Stimulated activated CD4-positive, alpha-beta T cell treated with anti-CD3 and anti-CD28 coated beads, Interleukin-1b, Interleukin-23, amount 100 ng/mL, for 24 hours (primary cell): ENCODE measurements around the gene SMCO3.
A peak's percentile ranks its signal among the peaks of the same experiment; 100 is the strongest.

Source experiments
- DNase-seq, 4 experiments: peaks; one replicate each; pipeline ENCODE4 v3.0.0-alpha.2; 2020; ENCODE audit warnings: low read depth in 4 of 4, low spot score in 1 of 4

The SMCO3 gene

DNA sequence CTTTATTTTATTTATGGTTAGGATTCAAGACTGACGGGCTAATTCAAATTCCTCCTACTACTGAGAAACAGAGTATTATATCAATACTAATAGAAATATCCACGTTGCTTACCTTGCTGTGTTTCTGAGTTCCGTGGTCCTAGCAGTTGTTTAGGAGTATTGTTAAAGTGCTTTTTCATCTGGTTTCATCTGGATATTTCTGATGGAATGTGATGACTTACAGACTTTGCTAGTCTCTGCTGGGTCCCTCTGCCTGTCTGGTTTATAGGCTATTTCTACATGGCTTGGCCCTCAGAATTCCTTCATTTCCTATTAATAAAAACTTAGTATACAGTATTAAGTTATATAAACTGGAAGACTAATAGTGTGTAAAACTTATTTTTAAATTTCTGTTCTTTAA is at the start of gene SMCO3:
Gene SMCO3, minus strand, starts transcription at position 169 of the 400 bp plus-strand sequence. CDS start 7,502 bp downstream, outside the sequence.
- no peak for DNase-seq

DNA sequence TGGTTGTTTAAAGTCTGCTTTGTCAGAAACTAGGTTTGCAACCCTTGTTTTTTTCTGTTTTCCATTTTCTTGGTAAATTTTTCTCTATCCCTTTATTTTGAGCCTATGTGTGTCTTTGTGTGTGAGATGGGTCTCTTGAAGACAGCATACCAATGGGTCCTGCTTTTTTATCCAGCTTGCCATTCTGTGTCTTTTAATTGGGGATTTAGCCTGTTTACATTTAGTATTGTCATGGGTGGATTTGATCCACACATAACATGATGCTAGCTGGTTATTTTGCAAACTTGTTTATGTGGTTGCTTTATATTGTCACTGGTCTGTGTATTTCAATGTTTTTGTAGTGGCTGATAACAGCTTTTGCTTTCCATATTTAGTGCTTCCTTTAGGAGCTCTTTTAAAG is 46.5 kb upstream of the SMCO3 start:
- DNase-seq: no peak

DNA sequence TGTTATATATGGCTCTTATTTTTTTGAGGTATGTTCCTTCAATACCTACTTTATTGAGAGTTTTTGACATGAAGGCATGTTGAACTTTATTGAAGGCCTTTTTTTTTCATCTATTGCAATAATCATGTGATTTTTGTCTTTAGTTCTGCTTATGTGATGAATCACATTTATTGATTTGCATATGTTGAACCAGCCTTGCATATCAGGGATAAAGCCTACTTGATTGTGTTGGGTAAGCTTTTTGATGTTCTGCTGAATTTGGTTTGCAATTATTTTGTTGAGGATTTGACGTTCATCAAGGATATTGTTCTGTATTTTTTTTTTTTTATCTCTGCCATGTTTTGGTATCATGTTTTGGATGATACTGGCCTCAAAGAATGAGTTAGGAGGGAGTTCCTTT is 44.5 kb upstream of the SMCO3 start:
- no peak for DNase-seq

DNA sequence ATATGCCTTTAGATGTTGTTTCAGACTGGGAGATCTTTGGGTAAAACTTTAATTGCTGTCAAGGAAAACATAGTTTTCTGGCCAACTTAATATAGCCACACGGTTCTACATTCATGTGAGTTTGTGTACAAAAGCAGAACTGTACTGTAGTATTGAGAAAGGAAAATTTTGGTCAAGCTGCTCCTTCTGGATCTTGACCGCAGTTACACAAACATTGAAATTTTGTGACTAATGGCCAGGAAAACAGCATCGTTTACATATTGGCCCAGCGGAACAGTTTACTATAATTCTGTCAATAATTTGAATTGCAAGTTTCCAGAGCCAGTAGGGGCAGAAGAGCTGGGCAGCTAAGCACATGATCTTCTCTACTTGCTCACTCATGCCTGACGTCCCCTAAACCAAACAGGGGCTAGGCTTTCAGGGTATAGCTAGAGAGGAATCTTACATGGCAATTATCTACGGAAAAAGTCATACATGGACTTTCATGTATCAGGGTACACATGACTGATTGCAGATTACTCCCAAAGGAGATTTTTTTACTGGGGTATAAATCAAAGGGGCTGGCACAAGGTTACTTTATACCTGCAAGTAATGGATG is 40.7 kb upstream of the SMCO3 start:
- no peak for DNase-seq

DNA sequence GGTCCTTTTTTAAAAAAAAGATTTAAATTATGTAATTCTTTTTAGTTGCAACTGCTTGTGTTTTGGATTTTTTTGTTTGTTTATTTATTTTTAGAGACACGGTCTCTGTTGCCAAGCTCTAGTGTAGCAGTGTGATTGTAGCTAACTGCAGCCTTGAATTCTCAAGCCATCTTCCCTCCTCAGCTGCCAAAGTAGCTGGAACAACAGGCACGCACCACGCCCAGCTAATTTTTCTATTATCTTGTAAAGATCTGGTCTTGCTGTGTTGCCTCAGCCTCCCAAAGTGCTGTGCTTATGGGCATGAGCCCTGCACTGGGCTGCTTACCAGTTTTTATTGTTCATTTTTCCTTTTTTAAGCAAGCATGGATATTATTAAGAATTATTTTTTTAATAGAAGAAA is 40.0 kb upstream of the SMCO3 start:
- DNase-seq: no peak

DNA sequence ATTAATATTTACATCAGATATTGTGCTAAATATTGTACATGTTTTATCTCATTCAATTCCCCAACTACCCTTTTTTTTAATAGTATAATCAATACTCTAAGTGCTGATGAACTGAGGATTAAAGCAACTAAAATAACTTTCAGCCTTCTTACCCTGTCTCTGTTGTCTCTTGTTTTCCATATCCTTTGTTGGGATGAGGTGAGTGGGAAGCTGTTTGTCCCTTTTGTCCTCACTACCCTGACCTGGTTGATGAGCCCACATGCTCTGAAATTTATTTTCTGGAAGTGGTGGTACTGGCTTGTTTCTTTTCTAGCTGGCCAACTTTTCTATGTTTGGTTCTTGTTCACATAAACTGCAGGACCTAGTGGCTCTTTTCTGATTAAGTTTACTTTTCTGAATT is 38.9 kb upstream of the SMCO3 start:
- no peak for DNase-seq

DNA sequence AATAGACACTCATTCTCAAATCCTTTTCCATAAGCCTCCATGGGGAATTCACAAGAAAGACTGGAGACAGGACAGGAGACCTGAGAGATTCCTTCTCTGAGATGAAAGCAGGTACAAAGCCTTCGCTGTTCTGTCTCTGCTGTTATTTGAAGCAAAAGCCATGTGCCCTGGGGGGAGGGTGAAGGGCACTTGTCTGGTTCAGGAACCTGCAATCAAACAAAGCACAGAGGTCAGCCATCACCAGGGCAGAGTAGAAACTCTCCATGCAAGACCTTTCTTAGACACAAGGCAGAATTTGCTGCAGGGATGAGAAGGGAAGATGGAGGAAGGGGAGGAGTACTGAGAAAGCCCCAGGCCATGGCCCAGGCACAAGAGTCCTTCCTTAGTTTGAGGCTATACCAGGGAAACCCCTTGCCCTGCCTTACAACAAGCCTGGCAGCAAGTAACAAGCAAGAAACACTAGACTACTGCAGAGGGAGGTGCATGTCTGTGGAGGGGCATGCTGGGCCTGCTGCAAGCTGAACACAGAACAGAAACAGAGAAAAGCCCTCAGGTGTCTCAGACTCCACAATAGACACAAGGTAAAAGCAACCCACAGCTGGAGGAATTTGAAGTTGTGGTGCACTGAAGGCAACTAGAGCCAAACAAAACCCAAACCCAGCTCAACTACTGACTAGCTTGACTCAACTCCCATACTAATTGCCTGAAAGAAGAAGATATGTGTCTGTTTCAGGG is 37.1 kb upstream of the SMCO3 start:
- DNase-seq: no peak

DNA sequence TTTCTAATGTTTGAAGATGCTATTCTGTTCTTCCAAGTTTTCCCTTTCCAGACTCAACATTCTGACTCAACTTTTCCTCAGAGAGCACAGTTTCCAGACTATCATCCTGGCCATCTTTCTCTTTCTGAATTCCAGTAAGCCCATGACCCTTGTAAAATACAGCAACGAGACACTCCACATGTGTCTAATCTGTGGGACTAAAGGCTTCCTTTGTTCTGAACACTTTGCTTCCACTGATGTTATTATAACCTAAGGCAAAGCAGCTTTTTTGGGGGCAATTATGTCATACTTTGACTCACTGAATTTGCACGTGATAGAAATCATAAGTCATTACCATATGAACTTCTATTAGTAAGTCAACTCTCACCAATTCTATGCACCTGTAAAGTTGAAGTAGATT is 35.7 kb upstream of the SMCO3 start:
- DNase-seq: no peak

DNA sequence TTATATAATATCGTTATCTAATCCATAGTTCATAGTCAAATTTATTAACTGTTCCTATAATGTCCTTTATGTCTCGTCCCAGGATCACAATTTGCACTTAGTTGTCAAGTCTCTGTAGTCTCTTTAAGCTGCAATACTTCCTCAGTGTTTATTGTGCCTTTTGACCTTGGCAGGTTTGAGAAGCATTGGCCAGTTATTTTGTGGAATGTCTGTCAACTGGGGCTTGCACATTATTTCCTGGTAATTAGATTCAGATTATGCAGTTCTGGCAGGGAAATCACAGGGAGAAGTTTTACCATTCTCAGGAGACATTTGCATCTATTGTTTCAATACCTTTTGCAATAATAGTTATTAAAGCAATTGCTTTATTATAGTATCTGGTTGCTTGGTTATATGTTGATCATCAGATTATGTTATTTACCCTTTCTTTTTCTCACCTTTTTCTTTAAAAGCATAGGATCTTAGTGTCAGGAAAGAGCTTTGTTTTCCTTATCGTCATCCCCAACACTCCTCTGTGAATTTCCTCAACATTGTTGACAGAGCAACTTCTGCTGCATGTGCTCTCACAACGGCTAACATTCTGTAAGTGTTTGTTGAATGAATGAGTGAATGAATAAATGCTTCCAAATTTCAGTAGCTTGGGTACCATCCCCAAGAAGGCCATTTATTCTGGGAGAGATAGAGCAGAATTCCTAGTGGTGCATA is 33.0 kb upstream of the SMCO3 start:
- no peak for DNase-seq

DNA sequence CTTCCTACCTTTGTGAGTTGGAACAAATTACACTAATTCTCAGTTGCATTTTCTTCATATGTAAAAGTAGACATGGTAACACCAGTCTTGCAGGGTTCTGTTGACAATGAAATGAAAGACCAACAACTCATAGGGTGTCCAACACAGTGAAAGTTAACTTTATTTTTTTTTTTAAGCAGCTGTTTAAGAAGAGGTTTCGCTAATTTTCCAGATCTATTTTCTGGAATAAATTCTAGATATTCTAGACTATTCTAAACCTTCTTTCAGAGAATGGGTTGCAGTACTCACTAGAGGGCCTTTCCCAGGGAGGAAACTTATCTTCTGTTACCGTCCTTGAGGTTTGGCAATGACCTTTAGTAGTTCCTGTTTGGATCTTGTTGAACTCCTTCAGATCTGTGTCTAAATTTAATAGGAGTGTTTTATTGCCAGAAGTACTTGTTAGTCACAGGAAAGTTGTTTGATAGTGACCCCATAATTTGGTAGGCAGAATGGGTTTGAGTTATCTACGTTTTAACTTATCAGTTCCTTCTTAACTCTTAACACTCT is 32.1 kb upstream of the SMCO3 start:
- no peak for DNase-seq

DNA sequence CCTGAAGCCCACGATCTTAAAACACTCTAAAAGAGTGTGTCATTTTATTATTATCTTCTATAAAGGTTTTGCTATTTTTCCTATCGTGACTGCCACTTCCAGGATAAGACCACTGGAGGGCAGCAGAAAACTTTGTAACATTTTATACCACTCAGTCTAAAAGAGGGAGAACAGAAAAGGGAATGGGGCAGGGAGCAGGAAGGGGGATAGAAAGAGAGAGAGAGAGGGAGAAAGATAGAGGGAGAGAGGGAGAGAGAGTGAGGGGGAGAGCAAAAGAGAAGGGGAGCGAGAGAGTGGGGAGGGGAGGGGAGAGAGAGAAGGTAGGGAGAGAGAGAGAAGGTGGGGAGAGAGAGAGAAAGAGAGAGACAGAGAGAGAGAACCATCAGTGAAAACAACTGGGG is 31.4 kb upstream of the SMCO3 start:
- DNase-seq: peak in 3 of 4 experiments; percentile 2 to 6 (median 4)

DNA sequence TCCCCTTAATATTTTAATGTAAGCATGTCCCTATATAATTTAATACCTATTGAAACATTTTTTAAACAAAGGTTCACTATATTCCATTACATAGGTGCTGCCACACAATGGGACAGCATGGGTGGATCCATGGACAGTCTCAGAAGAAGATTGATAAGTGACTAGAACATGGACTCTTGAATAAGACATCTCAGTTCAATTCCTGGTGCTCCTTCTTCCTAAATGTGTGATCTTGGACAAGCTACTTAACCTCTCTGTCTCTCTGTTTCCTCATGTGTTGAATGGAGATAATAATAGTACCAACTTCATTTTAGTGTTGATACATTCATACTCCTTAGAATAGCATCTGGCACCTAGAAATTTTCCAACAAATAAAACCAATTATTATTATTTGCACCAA is 30.4 kb upstream of the SMCO3 start:
- no peak for DNase-seq

DNA sequence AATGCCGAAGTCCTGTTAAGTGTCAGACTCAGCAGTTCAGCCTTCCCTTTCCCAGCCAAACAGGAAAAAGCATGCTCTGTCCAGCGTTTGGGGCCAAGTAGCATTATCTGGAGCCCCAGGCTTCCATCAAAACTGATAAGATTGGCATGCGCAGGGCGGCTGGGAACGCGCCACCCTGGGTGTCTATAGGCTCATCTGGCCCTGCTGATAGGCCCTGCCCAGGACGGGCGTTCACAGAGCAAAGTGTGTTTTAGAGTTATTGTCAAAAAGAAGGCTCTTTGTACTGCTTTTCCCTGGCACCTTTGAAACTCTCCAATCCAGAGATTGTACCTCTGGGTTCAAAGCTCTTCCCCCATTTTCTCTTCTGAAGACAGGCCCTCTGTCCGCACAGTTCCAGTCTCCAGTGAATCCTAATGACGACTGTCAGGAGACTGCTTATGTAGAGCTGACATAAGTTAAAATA is 29.5 kb upstream of the SMCO3 start, which contains the start of gene ART4:
Gene ART4, minus strand, starts transcription at position 102 of the 463 bp plus-strand sequence. CDS start 413 bp downstream, outside the sequence.
- no peak for DNase-seq

DNA sequence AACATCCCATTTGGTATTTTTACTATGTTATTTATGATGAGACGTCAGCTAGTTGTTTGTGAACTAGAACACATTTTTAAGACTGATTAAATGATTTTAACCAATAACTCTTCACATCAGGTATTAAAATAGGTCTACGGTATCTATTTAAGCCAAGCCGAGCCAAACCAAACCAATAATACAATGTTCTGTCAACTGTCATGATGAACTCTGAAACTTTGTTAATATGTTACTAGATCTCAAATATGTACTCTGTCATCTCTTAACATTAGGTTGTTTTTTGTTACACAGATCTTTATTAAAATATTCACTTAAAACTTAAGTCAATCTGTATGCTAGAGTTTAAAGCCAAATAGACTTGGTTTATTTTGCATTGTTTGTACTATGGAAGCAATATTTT is 28.3 kb upstream of the SMCO3 start:
- no peak for DNase-seq

DNA sequence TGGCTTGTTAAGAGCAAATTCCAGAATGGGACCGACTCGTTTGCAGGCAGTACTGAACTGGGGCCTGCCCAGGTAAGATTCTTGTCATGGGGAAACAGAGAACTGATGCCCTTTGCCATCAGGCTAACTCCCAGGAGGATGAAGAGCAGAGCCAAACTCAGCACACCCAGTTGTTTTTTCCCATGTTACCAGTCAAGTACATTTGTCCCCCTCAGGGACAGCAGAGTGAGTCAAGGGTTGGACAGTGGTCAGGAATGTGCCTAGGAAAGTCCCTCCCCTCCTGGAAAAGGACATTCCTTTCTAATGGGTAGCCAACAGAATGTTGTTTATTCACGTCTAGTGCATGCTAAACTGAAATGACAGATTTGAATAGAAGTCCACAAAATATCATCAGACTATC is 27.8 kb upstream of the SMCO3 start:
- DNase-seq: no peak

DNA sequence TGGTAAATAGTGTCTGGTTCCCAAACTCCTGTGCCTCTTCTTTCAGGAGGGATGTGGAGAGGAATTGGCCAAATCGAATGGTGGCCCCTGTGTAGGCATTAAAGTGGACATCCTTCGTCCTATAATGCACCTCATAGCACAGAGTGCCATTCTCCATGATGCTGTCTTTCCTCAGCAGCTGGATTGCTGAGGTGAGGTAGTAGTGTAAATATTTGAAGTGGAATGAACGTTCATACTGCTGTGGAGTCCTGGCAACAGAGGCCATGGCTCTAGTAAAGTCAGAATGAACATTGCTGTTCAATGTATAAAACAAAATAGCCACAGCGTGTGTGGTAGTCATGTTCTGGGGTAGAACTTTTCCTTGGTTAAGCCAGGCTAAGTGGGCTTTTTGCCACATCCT is 26.6 kb upstream of the SMCO3 start:
- DNase-seq: no peak

DNA sequence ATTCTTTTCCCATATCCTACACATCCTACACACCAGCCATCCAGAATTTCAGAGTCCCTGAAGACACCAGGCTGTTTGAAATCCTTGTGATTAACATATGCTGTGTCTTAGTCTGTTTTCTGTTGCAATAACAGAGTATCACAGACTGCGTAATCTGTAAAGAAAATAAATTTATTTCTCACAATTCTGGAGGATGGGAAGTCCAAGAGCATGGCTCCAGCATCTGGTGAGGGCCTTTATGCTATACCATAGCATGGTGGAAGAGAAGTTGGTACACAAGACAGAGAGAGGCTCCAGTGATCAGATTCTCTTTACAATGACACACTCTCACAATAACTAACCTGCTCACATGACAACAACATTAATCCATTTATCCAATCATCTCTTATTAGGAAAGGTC is 25.3 kb upstream of the SMCO3 start:
- DNase-seq: no peak

DNA sequence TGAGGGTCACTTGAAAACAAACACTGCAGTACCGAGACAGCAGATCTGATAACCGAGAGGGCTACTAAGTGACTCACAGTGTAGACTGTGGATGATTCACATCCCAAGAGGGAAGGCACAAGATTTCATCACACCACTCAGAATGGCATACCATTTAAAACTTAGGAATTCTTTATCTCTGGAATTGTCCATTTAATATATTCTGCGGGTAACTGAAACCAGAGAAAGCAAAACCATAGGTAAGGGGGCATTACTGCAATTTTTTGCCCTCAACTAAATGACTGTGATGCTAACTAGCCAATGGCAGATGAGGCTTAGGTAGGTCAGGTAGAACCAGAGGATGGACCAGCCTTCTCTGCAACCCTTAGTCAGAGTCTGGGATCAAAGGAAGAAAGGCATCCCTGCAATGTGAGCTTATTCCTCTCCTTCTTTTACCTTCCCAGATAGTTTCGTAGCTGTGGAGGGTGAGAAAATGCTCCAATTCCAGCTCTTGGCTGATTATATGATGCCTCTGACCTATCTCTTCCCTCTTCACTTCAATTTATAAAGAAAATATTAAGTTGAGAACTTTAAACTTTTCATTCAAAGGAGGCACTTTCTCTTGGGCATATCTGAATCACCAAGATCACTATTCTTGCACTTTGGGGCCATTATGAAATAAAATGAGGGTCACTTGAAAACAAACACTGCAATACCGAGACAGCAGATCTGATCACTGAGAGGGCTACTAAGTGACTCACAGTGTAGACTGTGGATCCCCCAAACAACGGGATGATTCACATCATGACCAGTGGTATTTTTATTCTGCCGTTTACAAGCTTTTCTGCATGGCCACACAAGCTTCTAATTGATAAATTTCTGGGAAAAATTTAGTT is 22.6 kb upstream of the SMCO3 start:
- no peak for DNase-seq

DNA sequence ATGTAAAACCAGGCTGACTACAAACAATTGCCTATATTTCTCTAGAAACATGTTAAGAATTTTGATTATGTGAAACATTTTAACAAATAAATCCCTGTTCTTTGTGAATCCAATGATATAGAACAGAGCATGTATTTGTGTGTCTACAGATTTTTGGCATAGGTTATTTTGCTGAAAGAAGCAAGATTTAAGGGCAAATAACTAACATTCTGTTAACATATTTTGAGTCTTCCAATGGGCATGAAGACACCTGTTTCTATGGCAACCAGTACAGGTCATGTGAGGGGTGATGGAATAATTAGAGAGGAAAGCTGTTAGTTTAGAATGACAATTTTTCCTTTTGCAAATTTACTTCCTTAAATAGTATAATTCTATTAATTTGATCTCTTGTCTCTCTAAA is 20.5 kb upstream of the SMCO3 start:
- no peak for DNase-seq

DNA sequence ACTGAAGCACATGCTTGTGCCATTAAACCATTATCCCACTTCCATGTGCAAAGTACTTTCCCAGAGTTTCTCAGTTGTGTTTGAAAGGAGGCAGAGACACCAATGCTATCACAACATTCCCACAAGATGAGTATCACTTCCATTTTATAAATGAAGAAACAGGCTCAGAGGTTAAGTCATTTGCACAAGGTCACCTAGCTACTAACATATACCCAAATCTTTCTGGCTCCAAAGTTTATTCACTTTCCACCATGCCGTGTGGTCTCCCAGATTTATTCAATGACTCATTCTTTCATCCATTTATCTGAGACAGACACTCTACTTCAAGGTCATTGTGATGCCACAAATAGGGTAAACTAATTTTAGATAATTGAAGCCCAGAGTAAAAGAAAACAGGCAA is 20.0 kb upstream of the SMCO3 start:
- no peak for DNase-seq

DNA sequence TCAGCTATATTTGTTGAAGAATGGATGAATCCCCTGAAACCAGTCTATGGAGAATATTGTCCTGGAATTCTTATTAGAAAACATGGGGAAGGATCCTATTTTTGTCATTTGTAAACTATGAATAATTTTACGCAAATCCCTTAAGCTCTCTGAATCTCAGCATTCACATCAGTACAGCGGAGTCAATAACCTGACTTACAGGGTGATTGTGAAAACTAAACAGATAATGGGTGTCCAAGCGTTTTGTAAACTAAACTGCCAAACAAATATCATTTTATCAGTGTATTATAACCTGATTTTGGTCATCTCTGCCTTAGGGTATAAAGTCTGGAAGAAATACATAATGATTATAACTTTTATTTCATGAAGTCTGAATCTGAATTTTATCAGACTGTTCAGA is 19.4 kb upstream of the SMCO3 start:
- DNase-seq: no peak
